ELF-1 (cell line): Measurements from ENCODE around the gene CD47.
A peak's percentile ranks its signal among the peaks of the same experiment; 100 is the strongest.

ENCODE experiments used
- DNase-seq: peaks from one replicate; pipeline ENCODE4 v3.0.0-alpha.2; 2016; ENCODE audit warnings: low read depth, low spot score

Gene CD47

GRCh38 chr3:108090701-108091497 is at the start of gene CD47:
CD47 (minus strand) TSS chr3:108091031; CDS start chr3:108090908, 123 bp downstream.
- DNase-seq: peak; percentile 86

- DNase-seq: no peak
These were observed 46.6 kb upstream of the CD47 start for GRCh38 chr3:108137460-108137814.

- no peak for DNase-seq
These were observed 46.0 kb upstream of the CD47 start for GRCh38 chr3:108136561-108137459.

- DNase-seq: no peak
These were observed 43.7 kb upstream of the CD47 start for GRCh38 chr3:108134555-108134880.

- DNase-seq: no peak
These were observed 43.2 kb upstream of the CD47 start for GRCh38 chr3:108133858-108134554.

GRCh38 chr3:108133048-108133369 is 42.2 kb upstream of the CD47 start:
- no peak for DNase-seq

GRCh38 chr3:108131475-108132134 is 40.8 kb upstream of the CD47 start:
- no peak for DNase-seq

- no peak for DNase-seq
These were observed 40.1 kb upstream of the CD47 start for GRCh38 chr3:108130701-108131474.

- DNase-seq: no peak
These were observed 39.4 kb upstream of the CD47 start for GRCh38 chr3:108130236-108130635.

GRCh38 chr3:108127301-108127988 is 36.6 kb upstream of the CD47 start:
- DNase-seq: no peak

GRCh38 chr3:108126348-108126747 is 35.5 kb upstream of the CD47 start:
- DNase-seq: no peak

GRCh38 chr3:108125550-108126071 is 34.8 kb upstream of the CD47 start:
- DNase-seq: no peak

GRCh38 chr3:108125153-108125543 is 34.3 kb upstream of the CD47 start:
- DNase-seq: no peak

- DNase-seq: no peak
These were observed 33.7 kb upstream of the CD47 start for GRCh38 chr3:108124337-108125152.

GRCh38 chr3:108123326-108123725 is 32.5 kb upstream of the CD47 start:
- DNase-seq: no peak

- no peak for DNase-seq
These were observed 31.4 kb upstream of the CD47 start for GRCh38 chr3:108122276-108122675.

- DNase-seq: no peak
These were observed 28.7 kb upstream of the CD47 start for GRCh38 chr3:108119398-108120104.

GRCh38 chr3:108118038-108118768 is 27.4 kb upstream of the CD47 start:
- no peak for DNase-seq
